PFSK-1 (cell line): ENCODE results near the gene ENPP6.

Source experiments
- FOXP2 ChIP-seq: optimal IDR thresholded peaks from 2 replicates; pipeline ENCODE3; 2011; ENCODE audit warnings: borderline replicate concordance, control low read depth, inconsistent platforms; ENCODE audit not compliant: insufficient read depth; ENCODE audit errors: extremely low read length, extremely low read depth
- POLR2AphosphoS5 ChIP-seq: IDR thresholded peaks from 2 replicates; pipeline ENCODE4 v1.6.1; 2012; ENCODE audit warnings: low read depth, mild to moderate bottlenecking, control low read depth, low read length, moderate library complexity
- SIN3A ChIP-seq: IDR thresholded peaks from 2 replicates; pipeline ENCODE4 v1.6.1; 2012; ENCODE audit warnings: mild to moderate bottlenecking, low read length, moderate library complexity, borderline replicate concordance; ENCODE audit not compliant: insufficient read depth
- TAF1 ChIP-seq: IDR thresholded peaks from 2 replicates; pipeline ENCODE4 v1.6.1; 2012; ENCODE audit warnings: low read length, control low read depth, borderline replicate concordance; ENCODE audit not compliant: insufficient read depth
- TF ChIP-seq, protein P1 (sequence below), 2 experiments: IDR thresholded peaks; 2 replicates each; pipeline versions ENCODE4 v1.6.1 to v1.8.0; 2011 to 2012; ENCODE audit warnings: low read depth in 2 of 2, low read length in 2 of 2, control low read depth in 1 of 2, inconsistent platforms in 1 of 2, mild to moderate bottlenecking in 1 of 2, moderate library complexity in 1 of 2; ENCODE audit not compliant: insufficient read depth in 1 of 2

ENPP6 gene

DNA sequence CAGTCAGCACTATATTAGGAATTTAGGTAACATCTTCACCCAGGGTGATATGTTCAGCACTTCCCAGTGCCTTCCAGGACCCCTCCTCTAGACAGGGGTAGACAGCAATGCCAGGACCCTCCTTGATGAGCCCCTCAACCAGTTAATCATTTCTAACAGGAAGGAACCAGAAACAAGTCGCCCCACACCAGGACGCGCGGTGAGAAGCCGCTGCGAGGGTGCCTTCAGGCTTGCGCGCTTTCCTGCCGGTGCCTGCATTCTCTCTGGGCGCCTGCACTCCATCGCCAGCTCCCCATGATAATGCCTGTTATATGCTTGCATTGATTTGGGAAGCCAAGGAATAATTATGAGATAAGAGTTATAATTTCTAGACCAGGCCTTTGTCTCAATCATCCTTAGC is 116.0 kb downstream of the ENPP6 start:
- TF ChIP-seq, protein P1, sequence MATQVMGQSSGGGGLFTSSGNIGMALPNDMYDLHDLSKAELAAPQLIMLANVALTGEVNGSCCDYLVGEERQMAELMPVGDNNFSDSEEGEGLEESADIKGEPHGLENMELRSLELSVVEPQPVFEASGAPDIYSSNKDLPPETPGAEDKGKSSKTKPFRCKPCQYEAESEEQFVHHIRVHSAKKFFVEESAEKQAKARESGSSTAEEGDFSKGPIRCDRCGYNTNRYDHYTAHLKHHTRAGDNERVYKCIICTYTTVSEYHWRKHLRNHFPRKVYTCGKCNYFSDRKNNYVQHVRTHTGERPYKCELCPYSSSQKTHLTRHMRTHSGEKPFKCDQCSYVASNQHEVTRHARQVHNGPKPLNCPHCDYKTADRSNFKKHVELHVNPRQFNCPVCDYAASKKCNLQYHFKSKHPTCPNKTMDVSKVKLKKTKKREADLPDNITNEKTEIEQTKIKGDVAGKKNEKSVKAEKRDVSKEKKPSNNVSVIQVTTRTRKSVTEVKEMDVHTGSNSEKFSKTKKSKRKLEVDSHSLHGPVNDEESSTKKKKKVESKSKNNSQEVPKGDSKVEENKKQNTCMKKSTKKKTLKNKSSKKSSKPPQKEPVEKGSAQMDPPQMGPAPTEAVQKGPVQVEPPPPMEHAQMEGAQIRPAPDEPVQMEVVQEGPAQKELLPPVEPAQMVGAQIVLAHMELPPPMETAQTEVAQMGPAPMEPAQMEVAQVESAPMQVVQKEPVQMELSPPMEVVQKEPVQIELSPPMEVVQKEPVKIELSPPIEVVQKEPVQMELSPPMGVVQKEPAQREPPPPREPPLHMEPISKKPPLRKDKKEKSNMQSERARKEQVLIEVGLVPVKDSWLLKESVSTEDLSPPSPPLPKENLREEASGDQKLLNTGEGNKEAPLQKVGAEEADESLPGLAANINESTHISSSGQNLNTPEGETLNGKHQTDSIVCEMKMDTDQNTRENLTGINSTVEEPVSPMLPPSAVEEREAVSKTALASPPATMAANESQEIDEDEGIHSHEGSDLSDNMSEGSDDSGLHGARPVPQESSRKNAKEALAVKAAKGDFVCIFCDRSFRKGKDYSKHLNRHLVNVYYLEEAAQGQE (IDR thresholded peaks at IDR 0.05; ENCODE audit: insufficient read depth in 1 of 2, low read depth in 2 of 2, low read length in 2 of 2): no peak
- no peak for TF ChIP-seq TAF1

GRCh38 chr4:184100297-184100885 is 117.3 kb downstream of the ENPP6 start:
- TF ChIP-seq TAF1 (no peak), SIN3A (no peak), POLR2AphosphoS5 (no peak), FOXP2 (no peak)
- TF ChIP-seq, protein P1 (IDR thresholded peaks at IDR 0.05; ENCODE audit: insufficient read depth in 1 of 2, low read depth in 2 of 2, low read length in 2 of 2): no peak

- TF ChIP-seq TAF1: no peak
- TF ChIP-seq, protein P1 (IDR thresholded peaks at IDR 0.05; ENCODE audit: insufficient read depth in 1 of 2, low read depth in 2 of 2, low read length in 2 of 2): no peak
- no peak for TF ChIP-seq SIN3A
- TF ChIP-seq FOXP2: no peak
Measured at GRCh38 chr4:184099535-184099966, 118.1 kb downstream of the ENPP6 start.

DNA sequence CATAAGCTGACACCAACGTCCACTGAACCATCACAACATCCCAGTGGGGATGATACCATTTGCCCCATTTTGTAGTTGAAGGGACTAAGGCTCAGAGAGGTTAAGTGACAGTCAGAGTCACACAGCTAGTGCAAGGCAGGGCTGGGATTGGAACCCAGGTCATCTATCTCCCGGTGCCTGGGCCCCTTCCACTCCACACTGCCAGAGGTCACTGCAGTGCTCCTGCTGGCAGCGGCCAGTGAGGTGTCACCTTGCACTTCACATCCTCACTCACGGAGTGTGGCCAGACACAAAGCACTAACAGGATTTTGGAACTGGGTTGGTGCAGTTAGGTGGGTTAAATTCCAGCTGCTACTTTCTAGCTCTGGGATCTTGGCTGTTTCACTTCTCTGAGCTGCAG is 118.7 kb downstream of the ENPP6 start:
- TF ChIP-seq, protein P1 (IDR thresholded peaks at IDR 0.05; ENCODE audit: insufficient read depth in 1 of 2, low read depth in 2 of 2, low read length in 2 of 2): no peak

DNA sequence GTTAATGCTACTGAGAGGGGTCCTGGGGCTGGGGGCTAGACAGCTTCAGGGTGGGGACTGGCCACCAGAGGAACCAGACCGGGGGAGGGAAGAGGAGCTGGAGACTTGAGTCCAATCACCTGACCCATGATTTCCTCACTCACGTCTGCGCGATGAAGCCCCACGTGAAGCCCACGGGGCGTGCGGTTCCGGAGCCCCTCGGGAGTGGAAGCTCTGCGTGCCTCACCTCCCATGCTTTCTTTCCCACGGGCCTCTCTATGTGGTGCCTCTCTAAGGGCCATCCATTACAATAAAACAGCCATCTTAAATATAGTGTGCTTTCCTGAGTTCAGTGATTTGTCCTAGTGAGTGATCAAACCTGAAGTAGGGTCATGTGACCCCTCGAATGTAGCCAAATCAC is 119.9 kb downstream of the ENPP6 start:
- TF ChIP-seq, protein P1 (IDR thresholded peaks at IDR 0.05; ENCODE audit: insufficient read depth in 1 of 2, low read depth in 2 of 2, low read length in 2 of 2): no peak
- TF ChIP-seq FOXP2: no peak
- no peak for TF ChIP-seq POLR2AphosphoS5
- TF ChIP-seq SIN3A: no peak
- no peak for TF ChIP-seq TAF1
